Mucosa of descending colon (tissue), 3 donors: ENCODE data around the gene NCOA5. TPM values are rescaled to one million over a fixed set of nuclear protein-coding genes. Genes with fewer than 3 reads are reported as not detected.
"Not testable (repeated sequence)": the region's sequence is repeated elsewhere in the genome, so short reads cannot be mapped to it uniquely, and the experiment has no call there.

Source experiments
- ATAC-seq: fragments of 200-7000 bp; cut with Tn5 transposase; one replicate; pipeline ENCODE4 v1.9.1; 2020; ENCODE audit warnings: mild to moderate bottlenecking, moderate library complexity
- DNase-seq, 3 donors: peaks; one replicate each; pipeline ENCODE4 v3.0.0-alpha.2; 2020
- H3K36me3 ChIP-seq: fragments of 200-600 bp; one replicate; pipeline ENCODE4 v1.8.0; 2021; ENCODE audit warnings: low read depth, mild to moderate bottlenecking
- H3K4me1 ChIP-seq: fragments of 200-600 bp; one replicate; pipeline ENCODE4 v1.8.0; 2021; ENCODE audit warnings: low read depth, mild to moderate bottlenecking
- H3K4me3 ChIP-seq: fragments of 200-600 bp; one replicate; pipeline ENCODE4 v1.8.0; 2021; ENCODE audit warnings: mild to moderate bottlenecking
- H3K9me3 ChIP-seq: fragments of 200-600 bp; one replicate; pipeline ENCODE4 v1.8.0; 2021; ENCODE audit warnings: mild to moderate bottlenecking
- intact Hi-C, 2 donors: fragments of 100-400 bp; cut with DNase I in 1 of 2; cut with micrococcal nuclease in 1 of 2; formaldehyde crosslinking; loops; one replicate each; pipeline versions ENCODE4 v1.11.0 to v1.11.1; 2022; cut with DNase I, micrococcal nuclease
- total RNA-seq, 3 donors: library from RNA; stranded (reverse); fragmentation: NEBNext Ultra II Directional in 2 of 3; extraction: Animal tissue kit (Norgen Biotek cat#: 25700) in 2 of 3; gene quantifications; one replicate each; pipeline versions ENCODE4 v1.2.1 to v1.2.4, GENCODE V29; 2021 to 2023
- TF ChIP-seq, protein P1 (sequence below): fragments of 200-600 bp; IDR thresholded peaks from one replicate; pipeline ENCODE4 v1.8.0; 2022; ENCODE audit warnings: antibody characterized with exemption, mild to moderate bottlenecking
- donor health status: DM: no; HTN: no; CAD: no; lungs with moderate emphysema.
- donor health status: DM: no; HTN: no; CAD: no.
- donor health status: DM: no; HTN: yes; CAD: no.

NCOA5 gene
- total RNA-seq, 3 donors from 2014 or later: 23.7 to 36.6 (median 24.2) TPM

DNA sequence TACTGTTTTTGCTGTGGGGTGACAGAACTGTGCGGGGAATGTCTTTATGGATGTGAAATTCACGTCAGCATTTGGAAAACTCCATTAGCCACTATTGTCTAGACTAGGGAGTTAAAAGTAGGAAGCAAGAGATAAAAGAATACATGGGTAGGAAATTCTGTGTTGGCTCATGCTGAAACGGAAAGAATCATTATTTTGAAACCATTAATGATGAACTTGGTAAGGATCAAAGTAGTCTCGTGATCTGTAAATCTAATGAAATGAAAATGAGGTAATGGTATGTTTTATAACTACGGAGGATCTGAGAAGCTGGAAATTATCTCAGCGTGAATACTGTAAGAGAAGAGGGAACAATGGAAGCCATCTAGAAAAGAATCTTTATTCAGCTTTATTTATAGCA lies 17.3 kb upstream of the NCOA5 start:
- no peak for ATAC-seq
- no peak for DNase-seq
- Histone ChIP-seq H3K36me3 (no peaks in the 10 kb centered on the region), H3K4me3 (no peak overlapping the region), H3K4me1 (no peaks in the 10 kb centered on the region), H3K9me3 (no peaks in the 10 kb centered on the region)
- TF ChIP-seq, protein P1, sequence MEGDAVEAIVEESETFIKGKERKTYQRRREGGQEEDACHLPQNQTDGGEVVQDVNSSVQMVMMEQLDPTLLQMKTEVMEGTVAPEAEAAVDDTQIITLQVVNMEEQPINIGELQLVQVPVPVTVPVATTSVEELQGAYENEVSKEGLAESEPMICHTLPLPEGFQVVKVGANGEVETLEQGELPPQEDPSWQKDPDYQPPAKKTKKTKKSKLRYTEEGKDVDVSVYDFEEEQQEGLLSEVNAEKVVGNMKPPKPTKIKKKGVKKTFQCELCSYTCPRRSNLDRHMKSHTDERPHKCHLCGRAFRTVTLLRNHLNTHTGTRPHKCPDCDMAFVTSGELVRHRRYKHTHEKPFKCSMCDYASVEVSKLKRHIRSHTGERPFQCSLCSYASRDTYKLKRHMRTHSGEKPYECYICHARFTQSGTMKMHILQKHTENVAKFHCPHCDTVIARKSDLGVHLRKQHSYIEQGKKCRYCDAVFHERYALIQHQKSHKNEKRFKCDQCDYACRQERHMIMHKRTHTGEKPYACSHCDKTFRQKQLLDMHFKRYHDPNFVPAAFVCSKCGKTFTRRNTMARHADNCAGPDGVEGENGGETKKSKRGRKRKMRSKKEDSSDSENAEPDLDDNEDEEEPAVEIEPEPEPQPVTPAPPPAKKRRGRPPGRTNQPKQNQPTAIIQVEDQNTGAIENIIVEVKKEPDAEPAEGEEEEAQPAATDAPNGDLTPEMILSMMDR: no peak
- intact Hi-C loops: no loop called here

DNA sequence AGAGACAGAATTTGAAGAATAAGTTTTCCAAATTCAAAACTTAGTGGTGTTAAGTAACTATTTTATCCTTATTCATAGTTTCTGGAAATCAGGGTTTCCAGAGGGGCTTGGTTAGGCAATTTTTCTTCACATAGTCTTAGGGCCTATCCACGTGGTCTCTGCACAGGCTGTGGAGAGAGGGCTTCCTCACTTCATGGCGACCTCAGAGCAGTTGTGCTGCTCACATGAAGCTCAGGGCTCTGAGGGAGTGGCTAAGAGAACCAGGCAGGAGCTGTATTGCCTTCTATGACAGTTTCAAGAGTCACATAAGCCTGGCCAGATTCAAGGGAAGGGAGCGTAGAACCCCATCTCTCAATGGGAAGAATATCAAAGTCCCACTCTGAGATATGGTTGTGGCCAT lies 14.5 kb upstream of the NCOA5 start:
- Histone ChIP-seq H3K9me3 (no peaks in the 10 kb centered on the region), H3K36me3 (no peaks in the 10 kb centered on the region), H3K4me1 (no peaks in the 10 kb centered on the region), H3K4me3 (no peak overlapping the region)
- TF ChIP-seq, protein P1: no peak
- intact Hi-C loops: no loop called here
- ATAC-seq: no peak
- no peak for DNase-seq

DNA sequence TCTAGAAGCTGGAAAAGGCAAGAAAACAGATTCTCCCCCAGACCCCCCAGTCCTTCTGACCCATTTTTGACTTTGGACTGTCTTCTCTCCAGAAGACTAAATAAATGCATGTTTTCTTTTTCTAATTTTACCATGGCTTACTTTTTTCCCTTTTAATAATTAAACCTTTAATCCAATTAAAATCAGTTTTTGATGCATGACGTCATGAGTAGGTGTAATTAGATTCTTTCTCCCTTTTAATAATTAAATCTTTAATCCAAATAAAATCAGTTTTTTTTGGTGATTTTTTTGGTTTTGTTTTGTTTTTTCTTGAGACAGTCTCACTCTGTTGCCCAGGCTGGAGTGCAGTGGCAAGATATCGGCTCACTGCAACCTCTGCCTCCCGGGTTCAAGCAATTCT lies 13.2 kb upstream of the NCOA5 start:
- intact Hi-C loops: no loop called here
- ATAC-seq (no peak), DNase-seq (no peak)
- no peaks in the 10 kb centered on the region for H3K9me3 ChIP-seq
- no peaks in the 10 kb centered on the region for H3K36me3 ChIP-seq
- TF ChIP-seq, protein P1: no peak
- no peaks in the 10 kb centered on the region for H3K4me1 ChIP-seq
- no peak overlapping the region for H3K4me3 ChIP-seq

DNA sequence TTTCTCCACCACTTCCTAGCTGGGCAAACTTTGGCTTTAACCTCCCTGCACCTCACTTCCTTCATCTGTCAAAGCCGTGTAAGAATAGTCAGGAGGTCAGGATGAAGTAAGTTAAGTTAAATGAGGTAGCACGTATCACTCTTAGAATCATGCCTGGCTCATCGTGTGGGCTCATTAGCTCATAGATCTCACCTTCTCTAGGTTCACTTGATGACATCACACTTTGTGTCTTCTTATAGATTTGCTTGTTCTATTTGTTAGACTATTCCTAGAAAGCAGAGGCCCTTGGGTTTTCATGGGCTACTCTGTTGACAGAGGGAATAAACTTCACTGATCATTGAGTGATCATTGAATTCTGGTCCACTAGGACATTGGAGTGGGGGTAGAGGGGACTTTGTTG lies 12.2 kb upstream of the NCOA5 start:
- ATAC-seq (no peak), DNase-seq (no peak)
- Histone ChIP-seq H3K9me3 (no peaks in the 10 kb centered on the region), H3K4me3 (no peak overlapping the region), H3K36me3 (no peaks in the 10 kb centered on the region), H3K4me1 (no peaks in the 10 kb centered on the region)
- TF ChIP-seq, protein P1: no peak
- intact Hi-C loops: no loop called here

DNA sequence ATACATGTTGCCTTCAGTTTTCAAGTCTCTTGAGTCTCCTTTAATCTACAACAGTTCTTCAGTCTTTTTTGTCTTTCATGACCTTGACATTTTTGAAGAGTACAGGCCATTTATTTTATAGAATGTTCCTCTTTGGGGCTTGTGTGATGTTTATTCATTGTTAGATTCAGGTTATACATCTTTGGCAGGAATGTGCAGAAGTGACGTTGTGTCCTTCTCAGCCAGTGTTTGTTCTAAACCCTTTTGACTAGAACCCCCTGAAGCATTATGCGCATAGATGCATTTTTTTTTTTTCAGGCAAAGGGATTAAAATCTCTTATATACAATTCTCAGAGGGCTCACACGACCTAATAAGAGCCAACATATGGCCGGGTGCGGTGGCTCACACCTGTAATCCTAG lies 11.2 kb upstream of the NCOA5 start:
- DNase-seq (no peak), ATAC-seq (no peak)
- intact Hi-C loops: no loop called here
- Histone ChIP-seq H3K36me3 (no peaks in the 10 kb centered on the region), H3K4me3 (no peak overlapping the region), H3K9me3 (no peaks in the 10 kb centered on the region), H3K4me1 (no peaks in the 10 kb centered on the region)
- TF ChIP-seq, protein P1: no peak

DNA sequence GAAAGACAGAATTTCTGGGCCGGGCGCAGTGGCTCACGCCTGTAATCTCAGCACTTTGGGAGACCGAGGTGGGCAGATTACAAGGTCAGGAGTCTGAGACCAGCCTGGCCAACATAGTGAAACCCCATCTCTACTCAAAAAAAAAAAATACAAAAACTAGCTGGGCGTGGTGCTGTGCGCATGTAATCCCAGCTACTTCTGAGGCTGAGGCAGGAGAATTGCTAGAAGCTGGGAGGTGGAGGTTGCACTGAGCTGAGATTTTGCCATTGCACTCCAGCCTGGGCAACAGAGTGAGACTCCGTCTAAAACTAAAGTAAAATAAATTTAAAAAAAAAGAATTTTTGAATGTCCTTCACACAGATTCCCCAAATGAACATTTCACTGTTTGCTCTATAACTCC lies 10.7 kb upstream of the NCOA5 start:
- DNase-seq, H3K36me3 ChIP-seq, H3K4me1 ChIP-seq, intact Hi-C loops, H3K4me3 ChIP-seq, H3K9me3 ChIP-seq, ATAC-seq: not testable (repeated sequence)
